A673 (cell line): Measurements from ENCODE around the gene SGCA. TPM values are rescaled to one million over a fixed set of nuclear protein-coding genes. Genes with fewer than 3 reads are reported as not detected.

Source experiments
- BruUV-seq: library from RNA; stranded (reverse); fragments of 400-500 nt; replicated peaks from 2 replicates; lab custom pipeline; 2021; lab: Mats Ljungman, UMichigan
- CTCF ChIA-PET: fragments of 300-600 bp; sonication (Branson Sonifier 250); formaldehyde crosslinking; loops from one replicate; lab custom pipeline; 2022; ENCODE audit warnings: antibody characterized with exemption; lab: Charles Lee
- POLR2A ChIA-PET: fragments of 300-600 bp; sonication (Branson Sonifier 250); formaldehyde crosslinking; loops from one replicate; lab custom pipeline; 2022; ENCODE audit warnings: antibody characterized with exemption; ENCODE audit not compliant: low non-redundant PET; lab: Charles Lee
- DNase-seq: peaks from one replicate; pipeline ENCODE4 v3.0.0-alpha.2; 2015; ENCODE audit warnings: low spot score
- H3K27ac ChIP-seq: fragments of 200-600 bp; sonication (generic); 2 replicates; pipeline ENCODE4 v1.5.1; 2016; ENCODE audit warnings: mixed run types, low read depth, mild to moderate bottlenecking, mixed read lengths, antibody characterized with exemption, low read length; ENCODE audit not compliant: poor library complexity, severe bottlenecking
- H3K27me3 ChIP-seq: fragments of 200-600 bp; sonication (generic); replicated peaks from 2 replicates; pipeline ENCODE4 v1.6.1; 2017; ENCODE audit warnings: mixed run types, low read depth, mild to moderate bottlenecking, mixed read lengths, antibody characterized with exemption, low read length; ENCODE audit not compliant: insufficient read depth, poor library complexity
- H3K36me3 ChIP-seq: fragments of 200-600 bp; sonication (generic); 2 replicates; pipeline ENCODE4 v1.6.1; 2016; ENCODE audit warnings: mixed run types, mild to moderate bottlenecking, mixed read lengths, antibody characterized with exemption, low read length; ENCODE audit not compliant: insufficient read depth, poor library complexity, severe bottlenecking
- H3K4me1 ChIP-seq: fragments of 200-600 bp; sonication (generic); 2 replicates; pipeline ENCODE4 v1.6.1; 2017; ENCODE audit warnings: mixed run types, mild to moderate bottlenecking, mixed read lengths, antibody characterized with exemption, low read length; ENCODE audit not compliant: insufficient read depth, poor library complexity, severe bottlenecking
- H3K4me3 ChIP-seq: fragments of 200-600 bp; sonication (generic); 2 replicates; pipeline ENCODE4 v1.5.1; 2016; ENCODE audit warnings: low read depth, mixed run types, mild to moderate bottlenecking, mixed read lengths, low read length; ENCODE audit not compliant: poor library complexity, severe bottlenecking
- H3K9me3 ChIP-seq: fragments of 200-600 bp; sonication (generic); 2 replicates; pipeline ENCODE4 v1.6.1; 2016; ENCODE audit warnings: mixed run types, low read depth, mild to moderate bottlenecking, mixed read lengths, antibody characterized with exemption, low read length; ENCODE audit not compliant: poor library complexity, severe bottlenecking
- EZH2 ChIP-seq: fragments of 200-600 bp; sonication (generic); IDR thresholded peaks from 2 replicates; pipeline ENCODE4 v1.6.1; 2017; ENCODE audit warnings: borderline replicate concordance, low read depth, mild to moderate bottlenecking, mixed read lengths, antibody characterized with exemption, low read length; ENCODE audit not compliant: poor library complexity, severe bottlenecking
- intact Hi-C: fragments of 100-400 bp; cut with micrococcal nuclease; formaldehyde crosslinking; loops from one replicate; pipeline ENCODE4 v1.10.0; 2022; ENCODE audit not compliant: unreplicated experiment
- total RNA-seq: library from RNA; stranded (reverse); gene quantifications from 2 replicates; pipeline ENCODE4 v1.2.3, GENCODE V29; 2021
- TF ChIP-seq, protein P1 (sequence below): fragments of 300-800, 200-600 bp; sonication (generic); conservative IDR thresholded peaks from 2 replicates; pipeline ENCODE4 v1.5.1; 2017; ENCODE audit warnings: low read depth, mild to moderate bottlenecking, antibody characterized with exemption, low read length, moderate library complexity, mixed read lengths

Gene SGCA
- total RNA-seq, 1 experiment from 2014 or later: not detected

DNA sequence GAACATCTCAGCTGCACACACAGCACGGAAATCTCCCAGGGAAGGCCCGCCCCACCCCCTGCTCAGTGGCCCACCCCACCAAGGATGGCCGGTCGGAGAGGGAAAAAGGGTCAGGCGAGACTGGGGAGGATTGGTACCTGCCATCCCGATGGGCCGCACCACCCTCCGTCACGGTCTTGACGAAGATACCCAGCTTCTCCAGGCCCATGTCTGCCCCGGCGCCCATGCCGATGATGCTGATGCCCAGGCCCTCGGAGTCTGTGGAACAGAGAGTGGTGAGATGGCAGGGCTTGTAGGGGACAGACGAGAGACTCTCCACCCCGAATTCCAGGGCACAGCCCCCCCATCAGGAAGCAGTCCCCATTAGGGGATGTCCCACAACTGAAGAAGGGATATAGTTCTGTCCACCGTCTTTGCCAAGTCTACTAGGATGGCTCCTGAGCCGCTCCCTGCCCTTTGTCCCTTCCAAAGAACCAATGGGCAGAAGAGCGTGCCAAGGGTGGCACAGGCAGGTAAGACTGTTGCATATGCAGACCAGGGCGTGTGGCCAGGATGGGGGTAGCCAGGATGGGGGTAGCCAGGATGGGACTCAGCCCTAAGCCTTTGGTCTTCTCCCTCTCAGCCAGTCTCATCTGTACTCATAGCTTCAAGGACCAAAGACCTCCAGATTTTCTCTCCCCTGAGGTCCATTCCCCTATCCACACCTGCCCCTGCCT lies 22.2 kb upstream of the SGCA start:
- CTCF ChIA-PET: no interaction called here
- Histone ChIP-seq H3K27ac (no peak overlapping the region), H3K27me3 (no peaks in the 10 kb centered on the region), H3K9me3 (no peaks in the 10 kb centered on the region), H3K4me1 (peaks cover 23% of the 10 kb centered on the region), H3K36me3 (peaks cover 68% of the 10 kb centered on the region), H3K4me3 (no peak overlapping the region)
- POLR2A ChIA-PET: no interaction called here
- intact Hi-C loops: no loop called here
- DNase-seq: no peak
- no peak for TF ChIP-seq EZH2
- TF ChIP-seq, protein P1, sequence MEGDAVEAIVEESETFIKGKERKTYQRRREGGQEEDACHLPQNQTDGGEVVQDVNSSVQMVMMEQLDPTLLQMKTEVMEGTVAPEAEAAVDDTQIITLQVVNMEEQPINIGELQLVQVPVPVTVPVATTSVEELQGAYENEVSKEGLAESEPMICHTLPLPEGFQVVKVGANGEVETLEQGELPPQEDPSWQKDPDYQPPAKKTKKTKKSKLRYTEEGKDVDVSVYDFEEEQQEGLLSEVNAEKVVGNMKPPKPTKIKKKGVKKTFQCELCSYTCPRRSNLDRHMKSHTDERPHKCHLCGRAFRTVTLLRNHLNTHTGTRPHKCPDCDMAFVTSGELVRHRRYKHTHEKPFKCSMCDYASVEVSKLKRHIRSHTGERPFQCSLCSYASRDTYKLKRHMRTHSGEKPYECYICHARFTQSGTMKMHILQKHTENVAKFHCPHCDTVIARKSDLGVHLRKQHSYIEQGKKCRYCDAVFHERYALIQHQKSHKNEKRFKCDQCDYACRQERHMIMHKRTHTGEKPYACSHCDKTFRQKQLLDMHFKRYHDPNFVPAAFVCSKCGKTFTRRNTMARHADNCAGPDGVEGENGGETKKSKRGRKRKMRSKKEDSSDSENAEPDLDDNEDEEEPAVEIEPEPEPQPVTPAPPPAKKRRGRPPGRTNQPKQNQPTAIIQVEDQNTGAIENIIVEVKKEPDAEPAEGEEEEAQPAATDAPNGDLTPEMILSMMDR: no peak
- BruUV-seq: no TSS peak

DNA sequence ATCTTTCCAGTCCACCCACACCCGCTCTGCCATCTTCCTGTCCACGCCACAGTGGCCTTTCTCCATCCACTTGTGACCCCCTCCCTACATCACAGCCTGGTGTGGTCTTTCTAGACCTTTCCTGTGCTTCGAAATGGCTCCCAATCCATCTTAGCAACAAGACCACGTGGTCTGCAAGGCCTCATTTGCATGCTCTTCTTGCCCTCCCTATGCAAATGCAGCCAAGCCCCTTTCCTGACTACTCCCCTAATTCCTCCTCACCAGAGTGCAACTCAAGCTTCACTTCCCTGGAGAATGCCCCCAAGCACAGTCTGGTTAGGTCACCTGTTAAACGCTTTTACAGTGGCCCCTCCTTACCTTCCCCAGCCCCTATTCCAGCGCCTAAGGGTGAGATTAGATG lies 21.4 kb upstream of the SGCA start:
- Histone ChIP-seq H3K27me3 (no peaks in the 10 kb centered on the region), H3K4me3 (no peak overlapping the region), H3K36me3 (peaks cover 61% of the 10 kb centered on the region), H3K27ac (no peak overlapping the region), H3K4me1 (peaks cover 23% of the 10 kb centered on the region), H3K9me3 (no peaks in the 10 kb centered on the region)
- BruUV-seq: no TSS peak
- no peak for DNase-seq
- ChIA-PET CTCF (no interaction called here), POLR2A (no interaction called here)
- TF ChIP-seq EZH2: no peak
- TF ChIP-seq, protein P1: no peak
- intact Hi-C loops: no loop called here

DNA sequence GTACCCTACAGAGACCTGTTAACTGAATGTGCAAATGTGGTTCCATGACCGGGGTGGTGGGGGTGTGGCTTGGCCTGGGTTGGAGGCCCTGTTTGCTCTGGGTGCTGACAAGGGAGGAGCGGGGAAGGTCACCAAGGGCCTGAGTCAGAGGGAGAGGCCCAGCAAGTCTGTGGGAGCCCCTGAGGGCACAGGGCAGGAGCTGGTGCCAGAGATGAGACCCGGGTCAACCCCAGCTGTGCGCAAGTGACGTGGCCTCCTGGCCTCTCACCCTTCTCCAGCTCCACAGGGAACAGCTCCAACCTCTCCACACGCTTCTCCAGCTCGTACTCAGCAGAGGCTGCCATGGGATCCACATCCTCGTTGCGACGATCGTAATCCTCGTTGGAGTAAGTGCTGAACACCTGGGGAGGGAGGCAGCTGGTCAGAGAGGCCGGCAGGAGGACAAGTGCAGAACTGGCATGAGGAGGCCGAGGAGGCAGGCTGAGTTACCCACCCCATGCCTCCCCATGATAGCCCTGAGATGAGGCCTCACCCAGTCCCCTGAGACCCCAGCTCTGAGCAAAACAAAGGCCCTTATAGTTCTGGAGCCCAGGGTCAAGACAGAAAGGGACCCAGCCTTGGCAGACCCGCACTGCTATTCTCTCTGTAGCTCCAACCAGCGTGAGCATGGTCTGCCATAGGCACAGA lies 20.8 kb upstream of the SGCA start:
- intact Hi-C loops: no loop called here
- H3K27ac ChIP-seq: no peak overlapping the region
- CTCF ChIA-PET: no interaction called here
- H3K4me1 ChIP-seq: peaks cover 23% of the 10 kb centered on the region
- peaks cover 56% of the 10 kb centered on the region for H3K36me3 ChIP-seq
- TF ChIP-seq, protein P1: no peak
- TF ChIP-seq EZH2: no peak
- H3K4me3 ChIP-seq: no peak overlapping the region
- H3K27me3 ChIP-seq: no peaks in the 10 kb centered on the region
- DNase-seq: no peak
- POLR2A ChIA-PET: no interaction called here
- no peaks in the 10 kb centered on the region for H3K9me3 ChIP-seq
- BruUV-seq: no TSS peak
